ENCODE results near the gene ARPC2. TPM values are rescaled to one million over a fixed set of nuclear protein-coding genes. Genes with fewer than 3 reads are reported as not detected.
A peak's percentile ranks its signal among the peaks of the same experiment; 100 is the strongest.

Gene ARPC2
- total RNA-seq, 2 donors from 2014 or later: 112 to 177 TPM

- TF ChIP-seq CTCF (IDR thresholded peaks at IDR 0.05): no peak
- no peaks in the 10 kb centered on the region for H3K27me3 ChIP-seq
These were observed 14.7 kb upstream of the ARPC2 start for GRCh38 chr2:218202266-218202665.

GRCh38 chr2:218209078-218209477, 7.9 kb upstream of the ARPC2 start:
- no peak for DNase-seq (ENCODE audit: low spot score)
- Histone ChIP-seq H3K4me3 (no peak overlapping the region), H3K27ac (no peak overlapping the region), H3K4me1 (no peaks in the 10 kb centered on the region), H3K36me3 (no peaks in the 10 kb centered on the region), H3K27me3 (no peaks in the 10 kb centered on the region), H3K9me3 (no peaks in the 10 kb centered on the region)
- no peak for TF ChIP-seq CTCF (IDR thresholded peaks at IDR 0.05)

More at GRCh38 chr2:218202266-218202665, 14.7 kb upstream of the ARPC2 start:
- H3K4me3 ChIP-seq: no peak overlapping the region
- no peak overlapping the region for H3K27ac ChIP-seq
- no peaks in the 10 kb centered on the region for H3K36me3 ChIP-seq
- no peaks in the 10 kb centered on the region for H3K9me3 ChIP-seq
- DNase-seq (ENCODE audit: low spot score): no peak
- H3K4me1 ChIP-seq: no peaks in the 10 kb centered on the region

GRCh38 chr2:218214116-218214515, 2.9 kb upstream of the ARPC2 start:
- DNase-seq (ENCODE audit: low spot score): no peak
- Histone ChIP-seq H3K4me1 (peaks cover 0 to 21% of the 10 kb centered on the region in 2 donors), H3K27ac (no peak overlapping the region), H3K27me3 (no peaks in the 10 kb centered on the region), H3K9me3 (no peaks in the 10 kb centered on the region), H3K36me3 (no peaks in the 10 kb centered on the region), H3K4me3 (no peak overlapping the region)
- TF ChIP-seq CTCF (IDR thresholded peaks at IDR 0.05): no peak

GRCh38 chr2:218216336-218216673, 684 bp upstream of the ARPC2 start:
- H3K27ac ChIP-seq: peak overlapping the region; percentile 97 to 99
- DNase-seq (ENCODE audit: low spot score): no peak
- peak overlapping the region; percentile 99 to 100 for H3K4me3 ChIP-seq
- H3K9me3 ChIP-seq: no peaks in the 10 kb centered on the region
- H3K4me1 ChIP-seq: peaks cover 0 to 42% of the 10 kb centered on the region in 2 donors
- H3K27me3 ChIP-seq: no peaks in the 10 kb centered on the region
- TF ChIP-seq CTCF (IDR thresholded peaks at IDR 0.05): no peak
- no peaks in the 10 kb centered on the region for H3K36me3 ChIP-seq

GRCh38 chr2:218217360-218218267, 625 bp downstream of the ARPC2 start:
- no peaks in the 10 kb centered on the region for H3K9me3 ChIP-seq
- H3K36me3 ChIP-seq: no peaks in the 10 kb centered on the region
- peaks cover 0 to 55% of the 10 kb centered on the region in 2 donors for H3K4me1 ChIP-seq
- H3K4me3 ChIP-seq: peak overlapping the region; percentile 99 to 100
- H3K27ac ChIP-seq: peak overlapping the region; percentile 97 to 99
- no peaks in the 10 kb centered on the region for H3K27me3 ChIP-seq
- TF ChIP-seq CTCF (IDR thresholded peaks at IDR 0.05): no peak
- peak; percentile 63 for DNase-seq (ENCODE audit: low spot score)

Measured in right atrium auricular region (tissue), 2 donors.